ENCODE data around the gene RBM39. TPM values are rescaled to one million over a fixed set of nuclear protein-coding genes. Genes with fewer than 3 reads are reported as not detected.

Gene RBM39
- total and polyA plus RNA-seq, 10 of the 15 experiments (the other 5 are each of a cell fraction or from before 2014, with no cell fraction given) = 135 to 280 (median 217) TPM

GRCh38 chr20:35767683-35768481 is 25.8 kb upstream of the RBM39 start (continued):
- TF ChIP-seq POLR2AphosphoS2 (IDR thresholded peaks at IDR 0.05; ENCODE audit: low read depth, low read length) (0 out of 2 replicates have a peak, but pooled peaks have one; percentile 69), SIX5 (IDR thresholded peaks at IDR 0.05; ENCODE audit: low read depth, low read length, severe bottlenecking) (no peak), SMC3 (IDR thresholded peaks at IDR 0.05; ENCODE audit: borderline replicate concordance, low read length) (no peak; the same call in 1 of the 2 replicates), STAT3 (IDR thresholded peaks at IDR 0.05; ENCODE audit: low read depth, low read length) (no peak), NFIC (IDR thresholded peaks at IDR 0.05; ENCODE audit: low read depth, low read length) (peak; percentile 62), E2F4 (IDR thresholded peaks at IDR 0.05; ENCODE audit: low read depth, low read length) (no peak), IKZF1 (conservative IDR thresholded peaks at IDR 0.05) (peak; percentile 89), POLR2A (IDR thresholded peaks at IDR 0.05; ENCODE audit: low read depth, low read length) (peak; percentile 88), BMI1 (IDR thresholded peaks at IDR 0.05; ENCODE audit: borderline replicate concordance) (no peak), CBX3 (IDR thresholded peaks at IDR 0.05; ENCODE audit: borderline replicate concordance, low read depth) (no peak), NR2C1 (IDR thresholded peaks at IDR 0.05) (no peak), ZBED1 (IDR thresholded peaks at IDR 0.05; ENCODE audit: borderline replicate concordance) (peak; percentile 74; the same call in 1 of the 2 replicates), MEF2B (IDR thresholded peaks at IDR 0.05; ENCODE audit: partially characterized antibody, poor library complexity, severe bottlenecking) (peak; percentile 93), ZSCAN29 (IDR thresholded peaks at IDR 0.05) (no peak), YY1 (IDR thresholded peaks at IDR 0.05; ENCODE audit: low read depth, low read length) (0 out of 2 replicates have a peak, but pooled peaks have one; percentile 44), NRF1 (conservative IDR thresholded peaks at IDR 0.05; ENCODE audit: low read depth, low read length) (no peak), RUNX3 (IDR thresholded peaks at IDR 0.05; ENCODE audit: low read length) (peak; percentile 97), SREBF1 (IDR thresholded peaks at IDR 0.05; ENCODE audit: low read length) (no peak), ATF7 (IDR thresholded peaks at IDR 0.05; ENCODE audit: low read depth) (peak; percentile 51), NR2C2 (IDR thresholded peaks at IDR 0.05; ENCODE audit: borderline replicate concordance, control insufficient read depth, insufficient read length, low read depth) (no peak), MYC (IDR thresholded peaks at IDR 0.05; ENCODE audit: insufficient read depth, insufficient read length, insufficient replicate concordance, low read length, severe bottlenecking) (no peak), ASH2L (IDR thresholded peaks at IDR 0.05; ENCODE audit: borderline replicate concordance, low read depth) (no peak), ZNF217 (IDR thresholded peaks at IDR 0.05) (peak; percentile 59; the same call in 1 of the 2 replicates), EED (IDR thresholded peaks at IDR 0.05; ENCODE audit: low read depth) (peak; percentile 96), CREB1 (IDR thresholded peaks at IDR 0.05; ENCODE audit: low read depth) (peak; percentile 61; the same call in 1 of the 2 replicates), E4F1 (IDR thresholded peaks at IDR 0.05; ENCODE audit: borderline replicate concordance, partially characterized antibody) (peak; percentile 23), RAD21 (IDR thresholded peaks at IDR 0.05; ENCODE audit: insufficient read depth, low read depth, low read length) (no peak), ZNF384 (IDR thresholded peaks at IDR 0.05; ENCODE audit: borderline replicate concordance, low read depth, low read length) (no peak), TARDBP (IDR thresholded peaks at IDR 0.05; ENCODE audit: borderline replicate concordance) (no peak)

All from GM12878 (cell line).